GM13977 (cell line): ENCODE results near the gene SPDYE2.
"Not testable (repeated sequence)": the region's sequence is repeated elsewhere in the genome, so short reads cannot be mapped to it uniquely, and the experiment has no call there.

Experiments
- DNase-seq: peaks from one replicate; pipeline ENCODE4 v3.0.0; 2012; ENCODE audit warnings: low spot score
- in situ Hi-C: fragments of 300-500 bp; cut with MboI; formaldehyde crosslinking; loops from one replicate; pipeline ENCODE4 v1.12.0; 2022; ENCODE audit warnings: low sequenced_read_pairs, low pct_unique_long_range_greater_than_20kb, mixed read lengths, inconsistent platforms; ENCODE audit not compliant: unreplicated experiment

SPDYE2 gene, protein sequence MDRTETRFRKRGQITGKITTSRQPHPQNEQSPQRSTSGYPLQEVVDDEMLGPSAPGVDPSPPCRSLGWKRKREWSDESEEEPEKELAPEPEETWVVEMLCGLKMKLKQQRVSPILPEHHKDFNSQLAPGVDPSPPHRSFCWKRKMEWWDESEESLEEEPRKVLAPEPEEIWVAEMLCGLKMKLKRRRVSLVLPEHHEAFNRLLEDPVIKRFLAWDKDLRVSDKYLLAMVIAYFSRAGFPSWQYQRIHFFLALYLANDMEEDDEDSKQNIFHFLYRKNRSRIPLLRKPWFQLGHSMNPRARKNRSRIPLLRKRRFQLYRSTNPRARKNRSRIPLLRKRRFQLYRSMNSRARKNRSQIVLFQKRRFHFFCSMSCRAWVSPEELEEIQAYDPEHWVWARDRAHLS

DNA sequence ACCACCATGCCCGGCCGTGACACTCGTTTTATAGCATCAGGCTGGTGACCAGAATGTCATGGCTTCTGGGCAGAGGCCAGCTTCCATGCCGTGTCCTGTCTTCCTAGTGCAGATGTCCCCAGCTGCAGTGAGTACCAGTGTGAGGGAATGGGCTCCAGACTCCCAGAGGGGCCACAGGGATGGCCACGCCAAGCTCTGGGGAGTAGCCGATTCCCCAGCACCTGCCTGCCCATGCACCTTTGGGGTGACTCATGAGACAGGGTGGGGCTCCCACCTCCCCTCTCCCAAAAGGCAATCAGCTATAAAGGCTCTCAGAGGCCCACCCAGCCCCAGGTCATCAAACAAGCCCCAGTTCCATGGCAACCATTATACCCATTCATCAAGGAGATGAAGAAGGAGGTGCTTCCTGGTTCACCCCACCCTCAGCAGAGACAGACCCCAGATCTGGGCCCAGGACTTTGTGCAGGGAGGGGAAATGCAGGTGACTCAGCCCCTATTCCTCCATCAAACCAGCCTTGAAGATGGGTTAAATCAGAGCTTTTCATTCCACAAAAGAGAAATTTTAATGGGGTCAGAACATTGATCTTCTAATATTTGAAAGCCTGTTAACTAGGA, at the start of gene SPDYE2:
SPDYE2 (plus strand) TSS at position 419 of the 615 bp plus-strand sequence. CDS start 2,030 bp downstream, outside the sequence.
- DNase-seq, in situ Hi-C loops: not testable (repeated sequence)

DNA sequence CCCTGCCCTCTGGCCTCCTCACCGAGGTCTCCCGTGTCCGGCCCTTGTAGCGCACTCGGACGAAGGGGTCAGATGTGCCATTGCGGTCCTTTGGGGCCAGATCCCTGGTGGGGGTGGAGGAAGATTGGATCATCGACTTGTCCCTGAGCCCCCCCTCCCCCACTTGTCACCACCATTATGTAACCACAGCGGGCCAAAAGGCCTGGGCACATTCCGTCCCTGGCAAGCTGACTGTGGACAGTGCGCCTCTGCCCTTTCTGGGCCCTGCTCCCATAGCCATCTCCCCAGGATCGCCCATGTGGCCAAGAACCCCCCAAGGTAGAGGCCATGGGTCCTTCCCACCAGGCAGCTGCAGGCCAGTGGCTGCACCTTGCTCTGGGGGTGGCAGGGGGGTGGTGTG, 47.9 kb upstream of the SPDYE2 start:
- DNase-seq, in situ Hi-C loops: not testable (repeated sequence)

DNA sequence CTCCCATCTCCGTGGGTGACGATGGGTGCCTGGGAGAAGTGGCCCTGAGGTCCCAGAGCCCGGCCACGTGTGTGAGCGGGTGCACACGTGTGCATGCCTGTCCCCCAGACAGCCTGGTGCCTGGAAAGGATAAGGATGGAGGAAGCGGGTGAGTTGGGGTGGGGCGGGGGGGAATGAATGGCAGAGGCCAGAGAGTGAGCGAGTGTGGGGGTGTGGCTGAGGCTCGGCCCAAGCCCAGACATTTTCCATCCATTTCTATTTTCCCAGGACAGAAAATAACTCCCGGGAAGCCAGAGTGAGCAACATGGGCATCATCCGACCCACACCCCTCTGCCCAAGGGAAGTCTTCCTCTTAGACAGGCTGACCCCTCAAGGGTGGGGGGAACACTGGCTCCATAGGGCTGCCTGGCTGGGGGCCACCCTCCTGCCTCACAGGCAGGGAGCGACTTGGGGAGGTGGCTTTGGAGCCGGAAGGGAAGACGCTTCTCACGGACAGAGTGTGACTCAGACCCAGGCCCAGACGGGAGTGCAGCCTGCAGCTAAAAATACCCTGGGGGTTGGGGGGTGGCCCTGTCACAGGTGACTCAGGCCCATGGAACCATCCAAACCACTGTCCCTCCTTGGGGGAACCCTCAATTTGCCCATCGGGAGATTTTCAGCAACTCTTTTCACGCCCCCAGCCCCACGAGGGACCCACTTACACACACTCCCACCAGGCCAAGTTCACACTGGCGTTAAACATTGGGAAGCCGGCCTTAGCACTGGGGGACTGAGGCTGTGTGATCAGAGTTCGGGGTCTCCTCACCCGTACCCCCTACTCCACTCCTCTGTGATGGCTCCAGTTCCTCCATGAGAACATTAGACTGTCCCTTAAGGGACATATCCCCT, 45.5 kb upstream of the SPDYE2 start:
- in situ Hi-C loops, DNase-seq: not testable (repeated sequence)

DNA sequence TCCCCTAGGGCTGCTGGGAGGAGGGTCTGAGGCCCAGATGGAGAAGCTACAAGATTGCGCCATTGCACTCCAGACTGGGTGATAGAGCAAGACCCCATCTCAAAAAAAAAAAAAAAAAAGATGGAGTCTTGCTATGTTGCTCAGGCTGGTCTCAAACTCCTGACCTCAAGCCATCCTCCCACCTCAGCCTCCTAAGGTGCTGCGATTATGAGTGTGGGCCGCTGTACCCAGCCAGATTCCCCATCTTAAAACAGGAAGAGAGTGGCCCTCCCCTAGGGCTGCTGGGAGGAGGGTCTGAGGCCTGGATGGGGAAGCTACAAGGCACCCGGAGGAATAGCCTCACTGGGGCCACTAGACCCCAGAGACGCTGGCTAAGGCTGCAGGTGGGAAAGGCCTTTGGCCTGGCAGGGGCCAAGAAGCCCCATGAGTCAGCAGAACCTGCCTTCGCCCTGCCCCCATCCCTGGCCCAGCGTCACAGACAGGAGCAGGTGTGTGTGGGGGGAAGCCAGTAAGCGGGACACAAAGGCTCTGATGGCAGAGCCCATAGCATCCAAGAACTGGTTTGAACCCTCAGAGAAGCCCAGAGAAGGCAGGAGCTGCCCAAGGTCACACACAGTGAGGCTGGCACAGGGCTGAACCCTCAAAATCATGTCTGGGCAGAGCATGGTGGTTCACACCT, 43.5 kb upstream of the SPDYE2 start:
- DNase-seq = not testable (repeated sequence)

DNA sequence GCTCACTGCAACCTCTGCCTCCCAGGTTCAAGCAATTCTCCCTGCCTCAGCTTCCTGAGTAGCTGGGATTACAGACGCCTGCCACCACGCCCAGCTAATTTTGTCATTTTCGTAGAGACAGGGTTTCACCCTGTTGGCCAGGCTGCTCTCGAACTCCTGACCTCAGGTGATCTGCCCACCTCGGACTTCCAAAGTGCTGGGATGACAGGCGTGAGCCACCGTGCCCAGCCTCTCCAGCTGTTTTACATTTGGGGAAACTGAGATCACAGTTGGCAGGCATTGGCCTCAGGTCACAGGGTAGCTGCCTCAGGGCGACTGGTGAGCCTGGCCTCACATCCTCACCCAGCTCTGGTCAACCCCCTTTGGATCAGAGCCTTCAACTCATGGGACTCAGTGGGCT, 40.5 kb upstream of the SPDYE2 start:
- in situ Hi-C loops, DNase-seq: not testable (repeated sequence)

More for the DNA sequence above, 43.5 kb upstream of the SPDYE2 start:
- in situ Hi-C loops = not testable (repeated sequence)

DNA sequence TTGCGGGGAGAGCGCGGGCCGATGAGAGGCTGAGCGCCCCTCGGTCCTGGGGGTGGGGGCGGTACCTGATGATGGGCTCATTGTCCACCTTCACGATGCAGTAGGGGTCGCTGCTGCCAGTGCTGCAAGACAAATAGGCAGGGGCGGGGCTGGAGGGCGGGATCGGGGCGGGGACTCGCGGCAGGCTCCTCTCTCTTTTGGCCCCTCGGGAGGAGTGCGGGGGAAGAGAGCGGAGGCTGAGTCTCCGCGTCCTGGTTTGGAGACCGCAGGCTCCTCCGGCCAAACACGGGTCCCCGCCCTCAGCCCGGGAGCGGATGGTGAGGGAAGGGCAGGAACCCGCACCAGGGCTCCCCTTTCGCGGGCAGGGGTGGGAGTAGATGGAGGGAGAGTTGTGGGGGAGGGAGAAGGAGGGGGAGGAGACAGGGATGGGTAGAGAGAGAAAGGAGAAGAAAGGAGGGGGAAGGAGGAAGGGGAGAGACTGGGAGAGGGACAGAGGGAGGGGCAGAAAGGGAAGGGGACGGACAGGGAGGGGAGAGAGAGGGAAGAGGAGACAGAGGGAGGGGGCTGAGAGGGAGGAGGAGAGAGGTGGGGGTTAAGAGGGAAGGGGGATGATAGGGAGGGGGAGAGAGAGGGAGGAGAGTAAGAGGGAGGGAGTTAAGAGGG, 39.0 kb upstream of the SPDYE2 start:
- in situ Hi-C loops, DNase-seq: not testable (repeated sequence)

DNA sequence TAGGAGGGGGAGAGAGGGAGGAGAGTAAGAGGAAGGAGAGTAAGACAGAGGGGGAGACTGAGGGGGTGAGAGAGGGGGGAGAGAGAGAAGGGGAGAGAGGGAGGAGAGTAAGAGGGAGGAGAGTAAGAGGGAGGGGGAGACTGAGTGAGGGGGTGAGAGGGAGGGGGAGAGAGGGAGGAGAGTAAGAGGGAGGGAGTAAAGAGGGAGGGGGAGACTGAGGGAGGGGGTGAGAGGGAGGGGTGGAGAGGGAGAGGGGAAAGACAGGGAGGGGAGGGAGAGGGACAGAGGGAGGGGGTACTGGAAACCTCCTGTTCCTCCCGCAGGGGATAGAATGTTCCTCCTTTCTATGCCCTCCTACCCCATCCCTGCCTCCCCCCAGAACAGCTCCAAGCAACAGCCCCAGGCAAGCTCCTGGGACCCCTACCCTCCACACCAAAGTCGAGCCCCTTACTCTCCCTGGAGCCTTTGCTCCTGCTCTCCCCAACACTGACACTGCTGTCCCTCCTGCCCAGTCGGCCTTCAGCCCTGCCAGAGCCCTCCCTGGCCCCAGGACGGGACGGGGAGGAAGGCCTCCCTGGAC, 38.3 kb upstream of the SPDYE2 start:
- DNase-seq, in situ Hi-C loops: not testable (repeated sequence)

DNA sequence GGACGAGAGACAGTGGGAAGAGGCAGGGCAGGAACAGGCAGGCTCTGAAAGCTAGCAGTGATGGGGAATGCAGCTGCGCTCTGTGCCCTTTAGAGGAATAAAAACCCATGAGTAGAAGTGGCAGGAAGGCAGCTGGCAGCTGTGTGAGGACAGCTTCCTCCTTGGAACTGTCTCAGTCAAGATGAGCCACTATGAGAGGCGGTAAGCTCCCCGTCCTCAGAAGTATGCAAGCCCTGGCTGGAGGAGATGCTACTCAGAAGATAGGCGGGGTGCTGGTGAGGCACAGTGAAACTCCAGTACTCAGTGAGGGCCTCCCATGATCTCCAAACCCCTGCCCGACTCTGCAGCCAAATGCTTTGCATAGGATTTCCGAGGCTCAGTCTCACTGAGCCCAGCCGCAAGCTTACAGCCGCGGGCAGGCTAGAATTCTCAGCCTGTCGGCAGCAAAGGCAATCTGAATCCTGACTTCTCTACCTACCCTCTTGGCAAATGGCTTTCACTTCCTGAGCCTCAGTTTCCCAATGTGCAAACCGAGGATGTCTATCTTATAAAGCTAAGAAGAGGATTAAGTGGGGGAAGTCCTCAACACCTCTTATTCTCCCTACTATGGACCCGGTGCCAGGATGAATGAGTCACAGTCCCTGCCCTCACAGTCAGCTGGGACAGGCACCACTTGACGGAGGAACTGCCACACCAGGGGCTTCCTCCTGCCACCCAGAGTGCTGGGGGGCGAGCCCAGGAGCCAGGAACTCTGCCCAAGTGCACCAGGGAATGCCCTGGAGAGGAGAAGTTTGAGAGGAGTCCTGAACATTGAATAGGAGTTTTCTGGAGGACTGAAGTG, 35.9 kb upstream of the SPDYE2 start:
- DNase-seq, in situ Hi-C loops: not testable (repeated sequence)

DNA sequence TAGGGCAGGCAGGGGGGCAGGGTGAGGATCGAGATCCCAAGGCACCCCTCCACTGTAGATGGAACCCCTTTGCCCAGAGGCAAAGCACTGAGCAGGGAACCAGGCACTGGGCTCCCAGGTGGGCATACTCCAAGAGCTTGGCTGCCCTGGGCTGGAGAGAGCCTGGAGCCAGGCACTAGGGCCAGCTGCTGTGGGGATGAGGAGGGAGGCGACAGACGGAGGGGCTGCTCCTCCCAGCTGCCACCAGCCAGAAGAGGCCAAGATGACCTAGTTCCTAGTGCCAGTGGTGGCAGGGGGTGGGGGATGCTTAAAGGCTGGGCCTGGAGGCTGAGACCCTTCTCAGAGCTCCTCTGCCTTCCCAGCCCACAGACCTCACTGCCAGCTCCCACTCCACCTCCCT, 35.1 kb upstream of the SPDYE2 start:
- in situ Hi-C loops, DNase-seq: not testable (repeated sequence)

DNA sequence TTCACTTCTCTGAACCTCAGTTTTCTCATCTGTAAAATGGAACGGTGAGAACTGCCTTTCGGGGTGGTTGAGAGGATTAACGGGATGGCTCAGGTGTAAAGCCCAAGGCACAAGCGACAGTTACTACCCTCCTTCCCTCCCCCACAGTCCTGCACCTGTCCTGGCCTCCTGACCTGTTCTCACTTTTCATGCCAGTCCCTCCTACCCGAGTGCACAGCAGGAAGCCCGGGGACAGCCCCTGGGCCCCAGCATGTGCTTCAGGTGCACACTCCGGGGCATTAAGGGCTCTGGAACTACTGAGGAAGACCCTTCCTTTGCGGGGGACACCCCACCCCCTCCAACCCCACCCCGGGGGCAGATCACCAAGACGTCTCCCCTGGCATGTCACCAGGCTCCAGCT, 34.1 kb upstream of the SPDYE2 start:
- DNase-seq, in situ Hi-C loops: not testable (repeated sequence)

DNA sequence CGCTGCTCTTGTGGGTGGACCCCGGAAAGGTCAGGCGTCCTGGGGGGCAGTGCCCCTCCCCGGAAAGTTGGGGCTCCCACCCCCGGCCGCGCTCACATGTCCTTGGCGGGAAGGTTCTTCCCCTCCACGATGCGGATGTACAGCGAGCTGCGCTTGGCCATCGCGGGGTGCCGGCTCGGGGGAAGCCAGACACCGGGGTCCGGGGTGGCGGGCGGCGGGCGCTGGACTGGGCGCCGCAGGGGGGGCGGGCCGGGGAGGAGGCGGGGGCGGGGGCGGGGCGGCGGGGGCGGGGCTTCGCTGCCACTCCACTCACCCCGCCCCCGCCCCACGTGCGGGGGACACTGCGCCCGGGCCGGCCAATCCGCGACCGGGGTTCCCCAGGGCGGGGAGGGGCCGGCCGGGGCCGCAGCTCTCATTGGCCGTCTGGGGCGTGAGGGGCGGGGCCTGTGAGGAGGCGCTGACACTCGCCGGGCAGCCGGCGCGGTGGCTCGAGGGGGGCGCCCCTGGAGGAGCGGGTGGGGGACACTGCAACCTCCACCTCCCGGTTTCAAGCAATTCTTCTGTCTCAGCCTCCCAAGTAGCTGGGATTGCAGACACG, 33.4 kb upstream of the SPDYE2 start, which contains the start of gene RASA4B:
RASA4B (minus strand) TSS at position 228 of the 598 bp plus-strand sequence; CDS start at position 161, 67 bp downstream.
- in situ Hi-C loops = not testable (repeated sequence)

DNA sequence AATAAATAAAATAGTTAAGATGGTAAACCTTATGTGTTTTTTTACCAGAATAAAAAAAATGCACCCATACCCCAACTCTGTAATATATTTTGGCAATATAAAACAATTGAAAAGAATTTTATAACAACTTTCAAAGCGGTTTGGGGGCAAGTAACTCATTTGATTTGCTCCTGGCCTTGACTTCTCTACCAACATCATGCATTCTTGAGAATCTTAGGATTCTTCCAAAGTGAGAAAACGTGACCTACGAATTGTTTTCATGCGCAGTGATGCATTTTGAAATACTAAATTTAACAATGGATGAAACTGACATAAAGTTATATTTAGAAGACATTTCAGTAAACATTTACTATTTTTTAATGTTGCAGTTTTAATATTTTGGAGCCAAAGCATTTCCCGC, 30.2 kb upstream of the SPDYE2 start:
- in situ Hi-C loops, DNase-seq: not testable (repeated sequence)

More for the DNA sequence above, 33.4 kb upstream of the SPDYE2 start, which contains the start of gene RASA4B:
- DNase-seq = not testable (repeated sequence)

DNA sequence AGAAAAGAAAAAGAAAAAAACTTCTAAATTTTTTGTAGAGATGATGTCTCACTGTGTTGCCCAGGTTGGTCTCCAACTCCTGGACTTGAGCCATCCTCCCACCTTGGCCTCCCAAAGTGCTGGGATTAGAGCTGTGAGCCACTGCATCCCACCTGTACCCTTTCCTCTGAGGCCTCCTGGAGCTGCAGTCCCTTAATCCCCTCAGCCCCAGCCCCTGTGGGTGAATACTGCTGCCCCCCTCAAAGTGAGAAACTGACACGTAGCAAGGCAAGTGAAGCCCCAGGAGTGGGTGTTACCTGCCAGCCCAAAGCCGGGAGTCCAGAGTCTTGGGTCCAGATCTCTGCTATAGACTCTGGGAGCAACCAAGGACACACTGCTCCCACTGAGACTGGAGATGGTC, 26.2 kb upstream of the SPDYE2 start:
- DNase-seq, in situ Hi-C loops: not testable (repeated sequence)

DNA sequence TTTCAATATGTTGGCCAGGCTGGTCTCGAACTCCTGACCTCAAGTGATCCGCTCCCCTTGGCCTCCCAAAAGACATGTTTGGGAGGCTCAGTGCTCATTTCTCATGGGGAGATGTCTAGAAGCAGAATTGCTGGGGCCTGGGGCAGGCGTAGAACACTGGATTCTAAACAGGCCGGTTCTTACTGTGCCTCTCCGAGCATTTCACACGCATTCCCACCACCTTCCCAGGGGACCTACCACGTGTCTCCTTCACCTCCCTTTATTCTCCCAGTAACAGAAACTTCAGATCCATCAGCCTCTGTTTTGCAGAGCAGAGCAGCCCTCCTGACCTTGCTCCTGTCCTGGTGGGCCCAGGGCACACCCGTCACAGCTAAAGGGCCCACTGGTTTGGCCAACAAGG, 23.8 kb upstream of the SPDYE2 start:
- in situ Hi-C loops, DNase-seq: not testable (repeated sequence)
